Osteocyte (in vitro differentiated cells): ENCODE results near the gene EHMT1. TPM values are rescaled to one million over a fixed set of nuclear protein-coding genes. Genes with fewer than 3 reads are reported as not detected.

Experiments used
- DNase-seq: peaks from one replicate; pipeline ENCODE4 v3.0.0; 2021; ENCODE audit warnings: mixed read lengths; ENCODE audit not compliant: unreplicated experiment; ENCODE audit errors: extremely low spot score
- H3K27ac Mint-ChIP-seq: one replicate; pipeline ENCODE4 v1.8.0; 2021; ENCODE audit warnings: mild to moderate bottlenecking, mixed read lengths; ENCODE audit not compliant: unreplicated experiment
- H3K27me3 Mint-ChIP-seq: one replicate; pipeline ENCODE4 v1.8.0; 2021; ENCODE audit warnings: mixed read lengths; ENCODE audit not compliant: unreplicated experiment
- H3K36me3 Mint-ChIP-seq: one replicate; pipeline ENCODE4 v1.8.0; 2021; ENCODE audit warnings: mixed read lengths; ENCODE audit not compliant: unreplicated experiment
- H3K4me1 Mint-ChIP-seq: one replicate; pipeline ENCODE4 v1.8.0; 2021; ENCODE audit warnings: mixed read lengths; ENCODE audit not compliant: unreplicated experiment
- H3K4me3 Mint-ChIP-seq: one replicate; pipeline ENCODE4 v1.8.0; 2021; ENCODE audit warnings: mild to moderate bottlenecking, moderate library complexity, mixed read lengths; ENCODE audit not compliant: unreplicated experiment
- H3K9me3 Mint-ChIP-seq: one replicate; pipeline ENCODE4 v1.8.0; 2021; ENCODE audit warnings: mixed read lengths; ENCODE audit not compliant: unreplicated experiment
- CTCF ChIP-seq: fragments of 200-600 bp; sonication (generic); IDR thresholded peaks from 2 replicates; pipeline ENCODE4 v1.5.0; 2021; ENCODE audit warnings: antibody characterized with exemption, mild to moderate bottlenecking, moderate library complexity
- total RNA-seq: library from RNA; stranded (reverse); gene quantifications from 2 replicates; pipeline ENCODE4 v1.2.1, GENCODE V29; 2021

The EHMT1 gene
- total RNA-seq, 1 donor from 2014 or later, result 88.6 TPM

GRCh38 chr9:137816531-137817235, 197.9 kb downstream of the EHMT1 start:
- no peak for TF ChIP-seq CTCF

GRCh38 chr9:137817236-137818200, 198.7 kb downstream of the EHMT1 start:
- no peak overlapping the region for H3K4me3 Mint-ChIP-seq
- H3K36me3 Mint-ChIP-seq, result peaks cover 56% of the 10 kb centered on the region
- H3K27ac Mint-ChIP-seq, result no peak overlapping the region
- no peaks in the 10 kb centered on the region for H3K4me1 Mint-ChIP-seq
- DNase-seq, result no peak
- TF ChIP-seq CTCF, result no peak
- H3K9me3 Mint-ChIP-seq, result no peaks in the 10 kb centered on the region
- H3K27me3 Mint-ChIP-seq, result no peaks in the 10 kb centered on the region

More at GRCh38 chr9:137816531-137817235, 197.9 kb downstream of the EHMT1 start:
- Mint-ChIP-seq H3K9me3 (no peaks in the 10 kb centered on the region), H3K27me3 (no peaks in the 10 kb centered on the region), H3K36me3 (peaks cover 49% of the 10 kb centered on the region), H3K27ac (no peak overlapping the region), H3K4me3 (no peak overlapping the region), H3K4me1 (no peaks in the 10 kb centered on the region)
- no peak for DNase-seq

GRCh38 chr9:137818286-137818685, 199.5 kb downstream of the EHMT1 start:
- TF ChIP-seq CTCF, result no peak
- DNase-seq, result no peak
- Mint-ChIP-seq H3K27ac (no peak overlapping the region), H3K9me3 (no peaks in the 10 kb centered on the region), H3K36me3 (peaks cover 56% of the 10 kb centered on the region), H3K27me3 (no peaks in the 10 kb centered on the region), H3K4me3 (no peak overlapping the region), H3K4me1 (no peaks in the 10 kb centered on the region)

GRCh38 chr9:137820161-137820855, 201.5 kb downstream of the EHMT1 start:
- H3K4me3 Mint-ChIP-seq, result no peak overlapping the region
- no peak for DNase-seq
- H3K27ac Mint-ChIP-seq, result no peak overlapping the region
- H3K36me3 Mint-ChIP-seq, result peaks cover 58% of the 10 kb centered on the region
- no peaks in the 10 kb centered on the region for H3K4me1 Mint-ChIP-seq
- no peaks in the 10 kb centered on the region for H3K9me3 Mint-ChIP-seq
- no peak for TF ChIP-seq CTCF
- H3K27me3 Mint-ChIP-seq, result no peaks in the 10 kb centered on the region
